HEK293 (cell line): ENCODE measurements around the gene MED29.

Experiments used
- CTCF ChIA-PET: fragments of 350-600 bp; formaldehyde crosslinking; extraction: SDS; loops from one replicate; lab custom pipeline; 2021; ENCODE audit warnings: antibody characterized with exemption; lab: Yijun Ruan, JAX
- POLR2A ChIA-PET: fragments of 300-600 bp; formaldehyde crosslinking; extraction: SDS; loops from one replicate; lab custom pipeline; 2020; ENCODE audit warnings: antibody characterized with exemption, inconsistent platforms; lab: Yijun Ruan, JAX
- H3K27ac ChIP-seq: fragments of 200-500 bp; sonication (Bioruptor generic); 2 replicates; pipeline ENCODE4 v1.5.1; 2014; ENCODE audit warnings: low read depth, low read length, control low read depth, inconsistent platforms; ENCODE audit errors: extremely low read depth
- H3K36me3 ChIP-seq, 2 experiments: fragments of 200-500 bp in 1 of 2; sonication (Bioruptor generic) in 1 of 2; 1 replicate in 1 of 2; 2 replicates in 1 of 2; pipeline ENCODE4 v1.5.1; 2014 to 2017; ENCODE audit warnings: inconsistent platforms in 2 of 2, low read length in 2 of 2; ENCODE audit not compliant: control insufficient read depth in 2 of 2, insufficient read depth in 1 of 2
- H3K4me1 ChIP-seq: fragments of 200-500 bp; sonication (Bioruptor generic); 2 replicates; pipeline ENCODE4 v1.5.1; 2014; ENCODE audit warnings: mild to moderate bottlenecking, low read length, inconsistent platforms; ENCODE audit not compliant: control insufficient read depth, insufficient read depth
- H3K4me3 ChIP-seq: 2 replicates; pipeline ENCODE4 v1.5.1; 2011; ENCODE audit warnings: low read depth, mild to moderate bottlenecking, control low read depth, low read length, moderate library complexity
- H3K9me3 ChIP-seq: fragments of 200-500 bp; sonication (Bioruptor generic); 2 replicates; pipeline ENCODE4 v1.5.1; 2014; ENCODE audit warnings: low read depth, low read length, inconsistent platforms; ENCODE audit not compliant: control insufficient read depth, insufficient read depth
- FEZF1 ChIP-seq: fragments of 450-650 bp; formaldehyde crosslinking; IDR thresholded peaks from 2 replicates; pipeline ENCODE4 v1.5.1; 2016; ENCODE audit warnings: missing biosample characterization, missing genetic modification characterization
- GFI1B ChIP-seq: fragments of 450-650 bp; formaldehyde crosslinking; IDR thresholded peaks from 2 replicates; pipeline ENCODE4 v1.5.1; 2016; ENCODE audit warnings: missing biosample characterization, missing genetic modification characterization
- GLIS2 ChIP-seq: fragments of 450-650 bp; formaldehyde crosslinking; IDR thresholded peaks from 2 replicates; pipeline ENCODE4 v1.5.1; 2016; ENCODE audit warnings: missing biosample characterization, missing genetic modification characterization
- HOXA7 ChIP-seq: sonication (generic); formaldehyde crosslinking; IDR thresholded peaks from 2 replicates; pipeline ENCODE4 v1.8.1; 2022; ENCODE audit warnings: missing genetic modification reagents, borderline replicate concordance
- IKZF3 ChIP-seq: fragments of 450-650 bp; IDR thresholded peaks from 2 replicates; pipeline ENCODE4 v1.5.0; 2018; ENCODE audit warnings: missing biosample characterization, mild to moderate bottlenecking, missing genetic modification characterization, moderate library complexity
- KLF16 ChIP-seq: fragments of 450-650 bp; formaldehyde crosslinking; IDR thresholded peaks from 2 replicates; pipeline ENCODE4 v1.5.1; 2017; ENCODE audit warnings: missing biosample characterization, missing genetic modification characterization
- PRDM1 ChIP-seq: fragments of 450-650 bp; formaldehyde crosslinking; IDR thresholded peaks from 2 replicates; pipeline ENCODE4; 2016; ENCODE audit warnings: missing biosample characterization, missing genetic modification characterization
- SP3 ChIP-seq: fragments of 450-650 bp; formaldehyde crosslinking; IDR thresholded peaks from 2 replicates; pipeline ENCODE4 v1.5.1; 2016; ENCODE audit warnings: missing biosample characterization, missing genetic modification characterization
- TCF7L2 ChIP-seq: IDR thresholded peaks from 2 replicates; pipeline ENCODE4 v1.6.1; 2011; ENCODE audit warnings: low read depth, mild to moderate bottlenecking, inconsistent platforms, low read length, moderate library complexity, borderline replicate concordance
- TRIM28 ChIP-seq: IDR thresholded peaks from 2 replicates; pipeline ENCODE4 v1.6.1; 2011; ENCODE audit warnings: low read length, control low read depth, borderline replicate concordance
- ZBTB20 ChIP-seq: fragments of 450-650 bp; formaldehyde crosslinking; IDR thresholded peaks from 2 replicates; pipeline ENCODE4 v1.5.1; 2016; ENCODE audit warnings: missing biosample characterization, missing genetic modification characterization
- ZEB2 ChIP-seq: fragments of 450-650 bp; formaldehyde crosslinking; IDR thresholded peaks from 2 replicates; pipeline ENCODE4 v1.5.1; 2016; ENCODE audit warnings: missing biosample characterization, missing genetic modification characterization
- ZFP41 ChIP-seq: fragments of 450-650 bp; formaldehyde crosslinking; IDR thresholded peaks from 2 replicates; pipeline ENCODE4 v1.5.1; 2016; ENCODE audit warnings: missing biosample characterization, missing genetic modification characterization, borderline replicate concordance
- ZNF404 ChIP-seq: fragments of 450-650 bp; formaldehyde crosslinking; IDR thresholded peaks from 2 replicates; pipeline ENCODE4 v1.5.1; 2017; ENCODE audit warnings: missing biosample characterization, missing genetic modification characterization
- ZNF585B ChIP-seq: fragments of 450-650 bp; formaldehyde crosslinking; IDR thresholded peaks from 2 replicates; pipeline ENCODE4 v1.5.1; 2016; ENCODE audit warnings: missing biosample characterization, missing genetic modification characterization
- ZNF600 ChIP-seq: fragments of 450-650 bp; formaldehyde crosslinking; IDR thresholded peaks from 2 replicates; pipeline ENCODE4 v1.5.1; 2016; ENCODE audit warnings: missing biosample characterization, missing genetic modification characterization
- ZNF610 ChIP-seq: fragments of 450-650 bp; formaldehyde crosslinking; IDR thresholded peaks from 2 replicates; pipeline ENCODE4 v1.5.1; 2016; ENCODE audit warnings: missing biosample characterization, missing genetic modification characterization, borderline replicate concordance
- ZNF621 ChIP-seq: fragments of 450-650 bp; formaldehyde crosslinking; IDR thresholded peaks from 2 replicates; pipeline ENCODE4 v1.5.1; 2017; ENCODE audit warnings: missing biosample characterization, missing genetic modification characterization
- ZNF626 ChIP-seq: fragments of 450-650 bp; sonication (Bioruptor Pico); formaldehyde crosslinking; IDR thresholded peaks from 2 replicates; pipeline ENCODE4 v1.5.1; 2018; ENCODE audit warnings: missing biosample characterization, missing genetic modification characterization, inconsistent platforms
- ZNF670 ChIP-seq: fragments of 450-650 bp; formaldehyde crosslinking; IDR thresholded peaks from 2 replicates; pipeline ENCODE4 v1.5.1; 2016; ENCODE audit warnings: missing biosample characterization, missing genetic modification characterization, low read depth
- ZNF707 ChIP-seq: fragments of 450-650 bp; formaldehyde crosslinking; IDR thresholded peaks from 2 replicates; pipeline ENCODE4 v1.5.1; 2016; ENCODE audit warnings: missing biosample characterization, missing genetic modification characterization
- ZNF843 ChIP-seq: fragments of 450-650 bp; formaldehyde crosslinking; IDR thresholded peaks from 2 replicates; pipeline ENCODE4 v1.5.1; 2016; ENCODE audit warnings: missing biosample characterization, missing genetic modification characterization
- TF ChIP-seq, protein P1 (sequence below): fragments of 450-650 bp; formaldehyde crosslinking; IDR thresholded peaks from 2 replicates; pipeline ENCODE4 v1.5.1; 2016; ENCODE audit warnings: missing biosample characterization, missing genetic modification characterization, borderline replicate concordance
- TF ChIP-seq, protein P2 (sequence below): fragments of 450-650 bp; formaldehyde crosslinking; IDR thresholded peaks from 2 replicates; pipeline ENCODE4 v1.5.1; 2016; ENCODE audit warnings: missing biosample characterization, missing genetic modification characterization
- TF ChIP-seq, protein P3 (sequence below): fragments of 450-650 bp; formaldehyde crosslinking; IDR thresholded peaks from 2 replicates; pipeline ENCODE4 v1.5.0; 2017; ENCODE audit warnings: missing biosample characterization, missing genetic modification characterization, borderline replicate concordance
- TF ChIP-seq, protein P4 (sequence below): fragments of 450-650 bp; formaldehyde crosslinking; IDR thresholded peaks from 2 replicates; pipeline ENCODE4 v1.5.1; 2017; ENCODE audit warnings: missing biosample characterization, missing genetic modification characterization
- TF ChIP-seq, protein P5 (sequence below): fragments of 450-650 bp; formaldehyde crosslinking; IDR thresholded peaks from 2 replicates; pipeline ENCODE4 v1.5.1; 2016; ENCODE audit warnings: missing biosample characterization, missing genetic modification characterization

MED29 gene

DNA sequence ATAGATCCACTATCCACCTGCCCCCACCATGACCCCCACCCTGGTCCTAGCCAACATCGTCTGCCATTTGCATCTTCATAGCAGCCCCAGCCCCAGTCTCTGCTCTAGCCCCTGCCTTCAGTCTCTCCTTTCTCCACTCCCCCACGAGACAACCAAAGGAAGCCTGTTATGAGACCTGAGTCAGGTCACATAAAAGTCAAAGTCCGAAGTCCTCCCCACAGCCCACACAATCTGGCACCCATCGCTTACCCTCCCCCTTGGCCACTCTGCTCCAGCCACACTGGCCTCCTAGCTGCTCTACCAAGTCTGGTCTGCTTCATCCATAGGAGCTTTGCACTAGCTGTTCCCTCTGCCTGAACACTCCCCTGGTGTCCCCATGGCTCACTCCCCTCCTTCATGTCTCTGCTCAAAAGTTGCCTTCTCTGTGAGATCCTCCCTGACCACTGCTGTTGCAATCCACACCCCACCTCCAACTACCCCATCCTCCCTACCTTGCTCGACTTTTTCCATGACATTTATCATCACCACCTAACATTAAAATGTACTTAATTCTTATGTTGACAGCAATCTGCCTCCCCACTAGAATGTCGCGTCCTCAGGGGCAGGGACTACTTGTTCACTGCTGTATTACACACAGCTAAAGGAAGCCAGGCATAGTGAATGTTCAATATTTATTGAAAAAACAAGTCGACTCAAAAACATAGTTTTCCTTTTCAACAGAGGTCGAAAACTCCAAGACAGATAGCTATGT, 20.1 kb downstream of the MED29 start:
- POLR2A ChIA-PET: interaction anchor here (0.5 to 2.4 kb wide), 7 partner anchors 9 to 29 kb away, joined by 3 to 57 read pairs (median 14); partner anchors contain the start of genes MED29, PAF1 and RPS16
- CTCF ChIA-PET: interaction anchor here (0.5 to 2.4 kb wide), 59 partner anchors 8 to 681 kb away, joined by 3 to 144 read pairs (median 4); partner anchors contain the start of genes EID2, EID2B, FBXO17 and GMFG
- no peaks in the 10 kb centered on the region for H3K9me3 ChIP-seq
- H3K4me1 ChIP-seq: peaks cover 41% of the 10 kb centered on the region
- H3K4me3 ChIP-seq: no peak overlapping the region
- peak overlapping the region; percentile 58; the same call in 1 of the 2 replicates for H3K27ac ChIP-seq
- H3K36me3 ChIP-seq: peaks cover 12 to 17% of the 10 kb centered on the region in 2 experiments; a peak in 2 of 3 replicates
- peak; percentile 76; the same call in 1 of the 2 replicates for TF ChIP-seq ZNF600
- no peak for TF ChIP-seq FEZF1 (tag by site-specific recombination)
- no peak for TF ChIP-seq ZNF670
- TF ChIP-seq GLIS2: peak; percentile 64
- TF ChIP-seq, protein P1, sequence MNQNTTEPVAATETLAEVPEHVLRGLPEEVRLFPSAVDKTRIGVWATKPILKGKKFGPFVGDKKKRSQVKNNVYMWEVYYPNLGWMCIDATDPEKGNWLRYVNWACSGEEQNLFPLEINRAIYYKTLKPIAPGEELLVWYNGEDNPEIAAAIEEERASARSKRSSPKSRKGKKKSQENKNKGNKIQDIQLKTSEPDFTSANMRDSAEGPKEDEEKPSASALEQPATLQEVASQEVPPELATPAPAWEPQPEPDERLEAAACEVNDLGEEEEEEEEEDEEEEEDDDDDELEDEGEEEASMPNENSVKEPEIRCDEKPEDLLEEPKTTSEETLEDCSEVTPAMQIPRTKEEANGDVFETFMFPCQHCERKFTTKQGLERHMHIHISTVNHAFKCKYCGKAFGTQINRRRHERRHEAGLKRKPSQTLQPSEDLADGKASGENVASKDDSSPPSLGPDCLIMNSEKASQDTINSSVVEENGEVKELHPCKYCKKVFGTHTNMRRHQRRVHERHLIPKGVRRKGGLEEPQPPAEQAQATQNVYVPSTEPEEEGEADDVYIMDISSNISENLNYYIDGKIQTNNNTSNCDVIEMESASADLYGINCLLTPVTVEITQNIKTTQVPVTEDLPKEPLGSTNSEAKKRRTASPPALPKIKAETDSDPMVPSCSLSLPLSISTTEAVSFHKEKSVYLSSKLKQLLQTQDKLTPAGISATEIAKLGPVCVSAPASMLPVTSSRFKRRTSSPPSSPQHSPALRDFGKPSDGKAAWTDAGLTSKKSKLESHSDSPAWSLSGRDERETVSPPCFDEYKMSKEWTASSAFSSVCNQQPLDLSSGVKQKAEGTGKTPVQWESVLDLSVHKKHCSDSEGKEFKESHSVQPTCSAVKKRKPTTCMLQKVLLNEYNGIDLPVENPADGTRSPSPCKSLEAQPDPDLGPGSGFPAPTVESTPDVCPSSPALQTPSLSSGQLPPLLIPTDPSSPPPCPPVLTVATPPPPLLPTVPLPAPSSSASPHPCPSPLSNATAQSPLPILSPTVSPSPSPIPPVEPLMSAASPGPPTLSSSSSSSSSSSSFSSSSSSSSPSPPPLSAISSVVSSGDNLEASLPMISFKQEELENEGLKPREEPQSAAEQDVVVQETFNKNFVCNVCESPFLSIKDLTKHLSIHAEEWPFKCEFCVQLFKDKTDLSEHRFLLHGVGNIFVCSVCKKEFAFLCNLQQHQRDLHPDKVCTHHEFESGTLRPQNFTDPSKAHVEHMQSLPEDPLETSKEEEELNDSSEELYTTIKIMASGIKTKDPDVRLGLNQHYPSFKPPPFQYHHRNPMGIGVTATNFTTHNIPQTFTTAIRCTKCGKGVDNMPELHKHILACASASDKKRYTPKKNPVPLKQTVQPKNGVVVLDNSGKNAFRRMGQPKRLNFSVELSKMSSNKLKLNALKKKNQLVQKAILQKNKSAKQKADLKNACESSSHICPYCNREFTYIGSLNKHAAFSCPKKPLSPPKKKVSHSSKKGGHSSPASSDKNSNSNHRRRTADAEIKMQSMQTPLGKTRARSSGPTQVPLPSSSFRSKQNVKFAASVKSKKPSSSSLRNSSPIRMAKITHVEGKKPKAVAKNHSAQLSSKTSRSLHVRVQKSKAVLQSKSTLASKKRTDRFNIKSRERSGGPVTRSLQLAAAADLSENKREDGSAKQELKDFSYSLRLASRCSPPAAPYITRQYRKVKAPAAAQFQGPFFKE: 0 out of 2 replicates have a peak, but pooled peaks have one; percentile 31
- TF ChIP-seq TRIM28: no peak
- TF ChIP-seq TCF7L2: no peak
- TF ChIP-seq, protein P2, sequence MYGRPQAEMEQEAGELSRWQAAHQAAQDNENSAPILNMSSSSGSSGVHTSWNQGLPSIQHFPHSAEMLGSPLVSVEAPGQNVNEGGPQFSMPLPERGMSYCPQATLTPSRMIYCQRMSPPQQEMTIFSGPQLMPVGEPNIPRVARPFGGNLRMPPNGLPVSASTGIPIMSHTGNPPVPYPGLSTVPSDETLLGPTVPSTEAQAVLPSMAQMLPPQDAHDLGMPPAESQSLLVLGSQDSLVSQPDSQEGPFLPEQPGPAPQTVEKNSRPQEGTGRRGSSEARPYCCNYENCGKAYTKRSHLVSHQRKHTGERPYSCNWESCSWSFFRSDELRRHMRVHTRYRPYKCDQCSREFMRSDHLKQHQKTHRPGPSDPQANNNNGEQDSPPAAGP (tag by site-specific recombination): no peak
- 0 out of 2 replicates have a peak, but pooled peaks have one; percentile 92 for TF ChIP-seq ZBTB20 (tag by site-specific recombination)
- TF ChIP-seq HOXA7 (CRISPR knock-in tag): no peak
- no peak for TF ChIP-seq KLF16
- no peak for TF ChIP-seq IKZF3 (tag by site-specific recombination)
- TF ChIP-seq SP3 (tag by site-specific recombination): no peak
- no peak for TF ChIP-seq ZNF707
- TF ChIP-seq GFI1B (tag by site-specific recombination): no peak
- TF ChIP-seq ZNF843 (tag by site-specific recombination): no peak
- TF ChIP-seq, protein P3, sequence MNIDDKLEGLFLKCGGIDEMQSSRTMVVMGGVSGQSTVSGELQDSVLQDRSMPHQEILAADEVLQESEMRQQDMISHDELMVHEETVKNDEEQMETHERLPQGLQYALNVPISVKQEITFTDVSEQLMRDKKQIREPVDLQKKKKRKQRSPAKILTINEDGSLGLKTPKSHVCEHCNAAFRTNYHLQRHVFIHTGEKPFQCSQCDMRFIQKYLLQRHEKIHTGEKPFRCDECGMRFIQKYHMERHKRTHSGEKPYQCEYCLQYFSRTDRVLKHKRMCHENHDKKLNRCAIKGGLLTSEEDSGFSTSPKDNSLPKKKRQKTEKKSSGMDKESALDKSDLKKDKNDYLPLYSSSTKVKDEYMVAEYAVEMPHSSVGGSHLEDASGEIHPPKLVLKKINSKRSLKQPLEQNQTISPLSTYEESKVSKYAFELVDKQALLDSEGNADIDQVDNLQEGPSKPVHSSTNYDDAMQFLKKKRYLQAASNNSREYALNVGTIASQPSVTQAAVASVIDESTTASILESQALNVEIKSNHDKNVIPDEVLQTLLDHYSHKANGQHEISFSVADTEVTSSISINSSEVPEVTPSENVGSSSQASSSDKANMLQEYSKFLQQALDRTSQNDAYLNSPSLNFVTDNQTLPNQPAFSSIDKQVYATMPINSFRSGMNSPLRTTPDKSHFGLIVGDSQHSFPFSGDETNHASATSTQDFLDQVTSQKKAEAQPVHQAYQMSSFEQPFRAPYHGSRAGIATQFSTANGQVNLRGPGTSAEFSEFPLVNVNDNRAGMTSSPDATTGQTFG (tag by site-specific recombination): peak; percentile 76; the same call in 1 of the 2 replicates
- TF ChIP-seq ZNF610 (tag by site-specific recombination): no peak
- TF ChIP-seq, protein P4, sequence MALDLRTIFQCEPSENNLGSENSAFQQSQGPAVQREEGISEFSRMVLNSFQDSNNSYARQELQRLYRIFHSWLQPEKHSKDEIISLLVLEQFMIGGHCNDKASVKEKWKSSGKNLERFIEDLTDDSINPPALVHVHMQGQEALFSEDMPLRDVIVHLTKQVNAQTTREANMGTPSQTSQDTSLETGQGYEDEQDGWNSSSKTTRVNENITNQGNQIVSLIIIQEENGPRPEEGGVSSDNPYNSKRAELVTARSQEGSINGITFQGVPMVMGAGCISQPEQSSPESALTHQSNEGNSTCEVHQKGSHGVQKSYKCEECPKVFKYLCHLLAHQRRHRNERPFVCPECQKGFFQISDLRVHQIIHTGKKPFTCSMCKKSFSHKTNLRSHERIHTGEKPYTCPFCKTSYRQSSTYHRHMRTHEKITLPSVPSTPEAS: no peak
- TF ChIP-seq ZNF626 (tag by site-specific recombination): no peak
- peak; percentile 9; the same call in 1 of the 2 replicates for TF ChIP-seq PRDM1
- no peak for TF ChIP-seq ZNF404 (tag by site-specific recombination)
- TF ChIP-seq ZFP41 (tag by site-specific recombination): no peak
- TF ChIP-seq, protein P5, sequence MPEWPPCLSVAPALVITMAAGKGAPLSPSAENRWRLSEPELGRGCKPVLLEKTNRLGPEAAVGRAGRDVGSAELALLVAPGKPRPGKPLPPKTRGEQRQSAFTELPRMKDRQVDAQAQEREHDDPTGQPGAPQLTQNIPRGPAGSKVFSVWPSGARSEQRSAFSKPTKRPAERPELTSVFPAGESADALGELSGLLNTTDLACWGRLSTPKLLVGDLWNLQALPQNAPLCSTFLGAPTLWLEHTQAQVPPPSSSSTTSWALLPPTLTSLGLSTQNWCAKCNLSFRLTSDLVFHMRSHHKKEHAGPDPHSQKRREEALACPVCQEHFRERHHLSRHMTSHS: no peak; the same call in 1 of the 2 replicates
- TF ChIP-seq ZNF621: no peak
- no peak for TF ChIP-seq ZEB2
- TF ChIP-seq ZNF585B (tag by site-specific recombination): no peak
